T-cell (primary cell): ENCODE data around the gene MYO1G. TPM values are rescaled to one million over a fixed set of nuclear protein-coding genes. Genes with fewer than 3 reads are reported as not detected.

Experiments
- ATAC-seq, 4 experiments: fragments of 200-7000 bp in 3 of 4; fragments of 150-1000 bp in 1 of 4; cut with Tn5 transposase; replicated peaks in 1 of 4; 1 replicate in 3 of 4; 2 replicates in 1 of 4; pipeline ENCODE4 v1.10.0; 2021; ENCODE audit warnings: moderate library complexity in 3 of 4, mild to moderate bottlenecking in 2 of 4, moderate number of reproducible peaks in 1 of 4
- CTCF ChIA-PET, 2 donors: fragments of 300-600 bp; sonication (Branson Sonifier 250); formaldehyde crosslinking; loops; one replicate each; lab custom pipeline; 2022; ENCODE audit warnings: antibody characterized with exemption in 2 of 2; lab: Charles Lee
- POLR2A ChIA-PET, 2 donors: fragments of 300-600 bp; sonication (Branson Sonifier 250); formaldehyde crosslinking; loops; one replicate each; lab custom pipeline; 2022; ENCODE audit warnings: antibody characterized with exemption in 2 of 2; lab: Charles Lee
- DNase-seq, 35 experiments: peaks; one replicate each; pipeline versions ENCODE4 v3.0.0 to v3.0.0-alpha.2; 2013 to 2023
- H3K27ac ChIP-seq: one replicate; pipeline ENCODE4 v1.5.1; 2013; ENCODE audit warnings: low read length
- H3K27me3 ChIP-seq, 2 experiments: replicated peaks in 1 of 2; 1 replicate in 1 of 2; 2 replicates in 1 of 2; pipeline versions ENCODE4 v1.6.1 to v1.7.0; 2013; ENCODE audit warnings: low read length in 1 of 2, mixed read lengths in 1 of 2; ENCODE audit not compliant: control insufficient read depth in 2 of 2, insufficient read depth in 2 of 2; ENCODE audit errors: extremely low read depth in 1 of 2
- H3K36me3 ChIP-seq, 2 donors: 1 replicate in 1 of 2; 2 replicates in 1 of 2; pipeline versions ENCODE4 v1.6.1 to v1.7.0; 2013; ENCODE audit warnings: low read length in 1 of 2; ENCODE audit not compliant: control insufficient read depth in 2 of 2, insufficient read depth in 1 of 2; ENCODE audit errors: extremely low read depth in 1 of 2
- H3K4me1 ChIP-seq, 2 experiments: 1 replicate in 1 of 2; 2 replicates in 1 of 2; pipeline versions ENCODE4 v1.6.1 to v1.7.0; 2013; ENCODE audit warnings: low read length in 2 of 2, mixed read lengths in 1 of 2; ENCODE audit not compliant: insufficient read depth in 2 of 2, control insufficient read depth in 1 of 2; ENCODE audit errors: extremely low read depth in 1 of 2
- H3K4me3 ChIP-seq, 2 donors: 1 replicate in 1 of 2; 2 replicates in 1 of 2; pipeline versions ENCODE4 v1.5.1 to v1.7.0; 2013; ENCODE audit warnings: mild to moderate bottlenecking in 2 of 2, low read length in 1 of 2, moderate library complexity in 1 of 2; ENCODE audit not compliant: control insufficient read depth in 1 of 2; ENCODE audit errors: extremely low read depth in 1 of 2
- H3K9me3 ChIP-seq: 2 replicates; pipeline ENCODE4 v1.7.0; 2013
- H3K27ac Mint-ChIP-seq, 2 donors: one replicate each; pipeline ENCODE4 v1.8.0; 2020 to 2021; ENCODE audit warnings: mild to moderate bottlenecking in 2 of 2, mixed read lengths in 2 of 2
- H3K27me3 Mint-ChIP-seq, 2 donors: one replicate each; pipeline ENCODE4 v1.8.0; 2021 to 2022; ENCODE audit warnings: mixed read lengths in 2 of 2
- H3K36me3 Mint-ChIP-seq: one replicate; pipeline ENCODE4 v1.8.0; 2021; ENCODE audit warnings: mixed read lengths
- H3K4me1 Mint-ChIP-seq, 3 donors: one replicate each; pipeline ENCODE4 v1.8.0; 2020 to 2022; ENCODE audit warnings: mixed read lengths in 3 of 3, mild to moderate bottlenecking in 1 of 3
- H3K4me3 Mint-ChIP-seq, 3 donors: one replicate each; pipeline ENCODE4 v1.8.0; 2020 to 2022; ENCODE audit warnings: mild to moderate bottlenecking in 3 of 3, mixed read lengths in 3 of 3, moderate library complexity in 3 of 3
- H3K9me3 Mint-ChIP-seq, 3 donors: one replicate each; pipeline ENCODE4 v1.8.0; 2020 to 2022; ENCODE audit warnings: mixed read lengths in 3 of 3
- WGBS: methylation state at CpG from one replicate; pipeline ENCODE4 v1.1.5; 2013; ENCODE audit warnings: missing lambda C conversion rate; ENCODE audit not compliant: insufficient coverage; 5-methylcytosine and 5-hydroxymethylcytosine counted together
- total RNA-seq, 35 experiments: library from RNA in 6 of 35; stranded (reverse) in 6 of 35; fragments of 120-200 nt in 1 of 35; gene quantifications; one replicate each; pipeline versions ENCODE4 v1.2.1 to v1.2.4 and lab custom pipeline; 2013 to 2026

The MYO1G gene
- total RNA-seq, 5 donors from 2014 or later (not counting 1 experiment from before 2014, with no cell fraction given): 183 to 272 (median 192) TPM

DNA sequence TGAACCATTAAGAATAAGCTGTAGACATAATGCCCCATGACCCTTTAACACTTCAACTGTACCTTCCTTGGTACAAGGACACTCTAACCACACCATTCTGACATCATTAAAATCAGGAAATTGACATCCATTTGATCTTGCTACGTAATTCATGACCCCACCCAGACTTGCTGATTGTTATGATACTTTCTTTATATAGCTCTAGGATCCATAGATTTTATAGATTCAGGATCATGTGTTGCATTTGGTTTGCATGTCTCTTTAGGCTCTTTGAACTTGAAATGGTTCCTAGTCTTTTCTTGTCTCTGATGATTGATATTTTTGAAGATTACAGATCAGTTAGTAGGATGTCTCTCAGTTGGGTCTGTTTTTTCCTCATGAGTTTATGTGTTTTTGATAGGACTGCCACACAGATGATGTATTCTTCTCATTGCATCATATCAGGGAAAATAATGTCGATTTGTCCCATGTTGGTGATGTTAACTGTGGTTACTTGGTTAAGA is 34.7 kb upstream of the MYO1G start:
- ChIA-PET CTCF (interaction anchor here (0.7 to 1.6 kb wide), 5 partner anchors 12 to 40 kb away, joined by 3 to 8 read pairs (median 4); partner anchors contain the start of gene CCM2 (in 1 of the 2)), POLR2A (interaction anchor here (0.5 to 1.2 kb wide), 7 partner anchors 8 to 216 kb away, joined by 4 to 7 read pairs (median 5); no protein-coding TSS in a partner anchor)
- Mint-ChIP-seq H3K27ac (peak overlapping the region; percentile 61 to 75), H3K4me1 (peaks cover 28 to 52% (median 39%) of the 10 kb centered on the region in 3 donors), H3K4me3 (peak overlapping the region in 1 of 3 donors; percentile 11), H3K27me3 (no peaks in the 10 kb centered on the region), H3K36me3 (peaks cover 25% of the 10 kb centered on the region), H3K9me3 (no peaks in the 10 kb centered on the region)
- H3K36me3 ChIP-seq: no peaks in the 10 kb centered on the region
- WGBS: no CpG with 5 or more reads among the region's 2 CpGs
- peak in 3 of 4 experiments; percentile 36 to 84 (median 46) for ATAC-seq
- no peak overlapping the region for H3K27ac ChIP-seq
- peaks cover 5 to 6% of the 10 kb centered on the region in 2 experiments for H3K4me1 ChIP-seq
- no peaks in the 10 kb centered on the region for H3K27me3 ChIP-seq
- H3K9me3 ChIP-seq: no peaks in the 10 kb centered on the region
- no peak overlapping the region for H3K4me3 ChIP-seq
- DNase-seq: peak in 2 of 35 experiments; percentile 33 to 50

DNA sequence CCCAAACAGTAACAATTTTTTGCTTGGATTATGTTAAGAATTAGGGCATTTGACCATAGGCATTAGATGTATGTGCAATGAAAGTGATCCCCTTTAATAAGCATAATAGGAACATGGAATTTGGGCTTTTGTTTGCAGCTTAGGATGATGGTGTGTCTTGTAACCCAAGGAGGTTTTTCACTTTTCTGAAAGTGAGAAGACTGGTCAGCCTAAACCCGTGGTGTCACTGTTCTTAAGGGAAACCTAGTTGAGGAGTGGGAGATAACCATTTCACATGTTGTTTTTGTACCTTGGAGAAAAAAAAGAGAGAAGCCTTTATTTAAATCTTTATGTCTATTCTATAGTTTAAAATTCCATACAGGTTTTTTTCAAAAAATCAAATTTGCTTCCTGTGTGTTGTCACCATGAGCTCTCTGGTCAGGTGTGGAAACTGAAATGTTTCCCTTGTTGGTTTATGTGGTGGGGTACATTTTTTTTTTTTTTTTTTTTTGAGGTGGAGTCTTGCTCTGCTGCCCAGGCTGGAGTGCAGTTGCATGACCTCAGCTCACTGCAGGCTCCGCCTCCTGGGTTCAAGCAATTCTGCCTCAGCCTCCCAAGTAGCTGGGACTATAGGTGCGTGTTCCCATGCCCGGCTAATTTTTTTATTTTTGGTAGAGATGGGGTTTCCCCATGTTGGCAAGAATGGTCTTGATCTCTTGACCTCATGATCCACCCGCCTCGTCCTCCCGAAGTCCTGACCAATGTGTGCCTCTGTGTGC is 28.9 kb upstream of the MYO1G start:
- Histone ChIP-seq H3K4me1 (peaks cover 2 to 21% of the 10 kb centered on the region in 2 experiments), H3K36me3 (peaks cover 1 to 2% of the 10 kb centered on the region in 2 donors), H3K9me3 (no peaks in the 10 kb centered on the region), H3K4me3 (no peak overlapping the region), H3K27ac (no peak overlapping the region), H3K27me3 (no peaks in the 10 kb centered on the region)
- 87% methylated on average over 3 of the region's 7 CpGs for WGBS
- Mint-ChIP-seq H3K9me3 (no peaks in the 10 kb centered on the region), H3K4me3 (no peak overlapping the region), H3K27ac (peak overlapping the region; percentile 22 to 55), H3K27me3 (no peaks in the 10 kb centered on the region), H3K4me1 (peaks cover 49 to 60% (median 55%) of the 10 kb centered on the region in 3 donors), H3K36me3 (peaks cover 18% of the 10 kb centered on the region)
- ChIA-PET POLR2A (interaction anchor here in 1 of 2 donors (0.6 kb wide), 2 partner anchors 18 to 372 kb away, joined by 4 to 7 read pairs; no protein-coding TSS in a partner anchor), CTCF (interaction anchor here (0.6 to 0.7 kb wide), 2 partner anchors 127 to 269 kb away, joined by 3 to 6 read pairs; no protein-coding TSS in a partner anchor)
- ATAC-seq (no peak), DNase-seq (no peak)

DNA sequence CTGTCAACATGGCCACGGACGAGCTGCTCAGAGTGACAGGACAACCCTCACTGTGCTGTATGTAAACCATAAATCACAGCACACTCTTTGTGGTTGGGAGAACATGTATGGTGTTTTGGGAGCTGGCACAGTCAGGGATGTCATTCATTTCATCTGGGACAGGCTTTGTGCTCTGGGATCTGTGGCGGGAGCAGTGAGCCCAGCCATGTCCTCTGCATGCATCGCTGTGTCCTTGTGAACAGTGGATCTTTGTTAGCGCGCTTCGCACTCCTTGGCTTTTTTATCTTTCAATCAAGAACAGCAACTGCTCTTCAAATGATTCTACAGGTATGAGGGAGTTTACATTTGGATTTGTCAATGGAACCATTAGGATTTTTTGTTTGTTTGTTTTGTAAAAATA is 28.3 kb upstream of the MYO1G start:
- Mint-ChIP-seq H3K36me3 (peaks cover 16% of the 10 kb centered on the region), H3K27me3 (no peaks in the 10 kb centered on the region), H3K27ac (peak overlapping the region; percentile 22 to 56), H3K9me3 (no peaks in the 10 kb centered on the region), H3K4me3 (no peak overlapping the region), H3K4me1 (peaks cover 48 to 60% (median 52%) of the 10 kb centered on the region in 3 donors)
- Histone ChIP-seq H3K27me3 (no peaks in the 10 kb centered on the region), H3K9me3 (no peaks in the 10 kb centered on the region), H3K27ac (no peak overlapping the region), H3K36me3 (peaks cover 4 to 8% of the 10 kb centered on the region in 2 donors), H3K4me3 (no peak overlapping the region), H3K4me1 (peaks cover 2 to 26% of the 10 kb centered on the region in 2 experiments)
- POLR2A ChIA-PET: interaction anchor here in 1 of 2 donors (0.6 kb wide), 2 partner anchors 19 to 372 kb away, joined by 4 to 7 read pairs; no protein-coding TSS in a partner anchor
- ATAC-seq (no peak), DNase-seq (no peak)
- no CpG with 5 or more reads among the region's 7 CpGs for WGBS
- CTCF ChIA-PET: interaction anchor here in 1 of 2 donors (0.6 kb wide), 1 partner anchor 268 kb away, joined by 6 read pairs; no protein-coding TSS in a partner anchor

DNA sequence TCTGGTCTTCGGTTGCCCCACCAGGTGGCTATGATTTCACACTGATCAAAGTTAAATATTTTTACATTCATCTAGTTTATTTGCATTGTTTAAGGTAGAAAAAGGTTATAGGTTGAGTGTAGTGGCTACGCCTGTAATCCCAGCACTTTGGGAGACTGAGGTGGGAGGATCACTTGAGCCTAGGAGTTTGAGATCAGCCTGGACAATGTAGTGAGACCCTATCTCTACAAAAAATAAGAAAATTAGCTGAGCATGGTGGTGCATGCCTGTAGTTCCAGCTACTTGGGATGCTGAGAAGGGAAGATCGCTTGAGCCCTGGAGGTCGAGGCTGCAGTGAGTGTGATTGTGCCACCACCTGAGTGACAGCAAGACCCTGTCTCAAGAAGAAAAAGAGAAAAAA is 25.0 kb upstream of the MYO1G start:
- CTCF ChIA-PET: interaction anchor here (1.0 to 3.5 kb wide), 2 partner anchors 24 to 31 kb away, joined by 4 to 19 read pairs; no protein-coding TSS in a partner anchor
- H3K27ac Mint-ChIP-seq: peak overlapping the region; percentile 58 to 67

DNA sequence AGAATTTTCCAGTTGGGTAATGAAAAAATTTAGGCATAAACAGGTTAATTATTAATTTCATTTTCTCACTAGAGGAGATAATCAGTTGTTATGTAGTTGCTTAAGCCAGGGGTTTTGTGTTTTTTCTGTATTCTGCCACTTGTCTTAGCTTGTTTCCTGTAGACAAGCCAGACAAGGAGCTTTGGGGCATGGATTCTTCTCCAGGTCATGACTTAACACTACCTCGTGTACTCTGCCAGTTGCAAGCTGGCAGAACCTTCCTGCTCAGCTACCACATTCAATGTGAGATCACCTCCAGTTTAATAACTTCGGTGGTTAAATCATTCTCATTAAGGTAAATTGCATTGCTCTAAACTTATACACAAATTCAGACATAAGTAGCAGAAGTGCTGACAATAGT is 23.0 kb upstream of the MYO1G start:
- Histone ChIP-seq H3K4me1 (peaks cover 17 to 34% of the 10 kb centered on the region in 2 experiments), H3K4me3 (no peak overlapping the region)
- peak overlapping the region; percentile 87 to 93 for H3K27ac Mint-ChIP-seq

More for the DNA sequence above, 25.0 kb upstream of the MYO1G start:
- Mint-ChIP-seq H3K9me3 (no peaks in the 10 kb centered on the region), H3K4me1 (peaks cover 57 to 63% (median 62%) of the 10 kb centered on the region in 3 donors), H3K36me3 (peaks cover 12% of the 10 kb centered on the region), H3K4me3 (no peak overlapping the region), H3K27me3 (no peaks in the 10 kb centered on the region)
- ATAC-seq (no peak), DNase-seq (no peak)
- POLR2A ChIA-PET: no interaction called here
- Histone ChIP-seq H3K4me3 (no peak overlapping the region), H3K36me3 (peaks cover 4 to 9% of the 10 kb centered on the region in 2 donors), H3K27ac (no peak overlapping the region), H3K27me3 (no peaks in the 10 kb centered on the region), H3K9me3 (no peaks in the 10 kb centered on the region), H3K4me1 (peaks cover 17 to 40% of the 10 kb centered on the region in 2 experiments)
- 100% methylated on average over 2 of the region's 4 CpGs for WGBS

More for the DNA sequence above, 23.0 kb upstream of the MYO1G start:
- Mint-ChIP-seq H3K4me3 (peak overlapping the region in 2 of 3 donors; percentile 85 to 87), H3K36me3 (peaks cover 9% of the 10 kb centered on the region), H3K27me3 (no peaks in the 10 kb centered on the region), H3K4me1 (peaks cover 51 to 55% (median 54%) of the 10 kb centered on the region in 3 donors), H3K9me3 (no peaks in the 10 kb centered on the region)
- H3K36me3 ChIP-seq: peaks cover 4 to 9% of the 10 kb centered on the region in 2 donors
- DNase-seq (no peak), ATAC-seq (no peak)
- 14% methylated on average over 1 of the region's 2 CpGs for WGBS
- no peaks in the 10 kb centered on the region for H3K9me3 ChIP-seq
- ChIA-PET POLR2A (interaction anchor here (0.6 to 1.7 kb wide), 18 partner anchors 11 to 366 kb away, joined by 3 to 13 read pairs (median 4); partner anchors contain the start of genes H2AZ2 (in 1 of the 2), MYO1G (in 1 of the 2) and TBRG4 (in 1 of the 2)), CTCF (interaction anchor here (0.6 to 3.5 kb wide), 10 partner anchors 12 to 540 kb away, joined by 3 to 36 read pairs (median 6); no protein-coding TSS in a partner anchor)
- no peaks in the 10 kb centered on the region for H3K27me3 ChIP-seq
- peak overlapping the region; percentile 56 for H3K27ac ChIP-seq
